ENCODE results near the gene HACD1. TPM values are rescaled to one million over a fixed set of nuclear protein-coding genes. Genes with fewer than 3 reads are reported as not detected.

HACD1 gene
- total and polyA plus RNA-seq, 10 of the 15 experiments (the other 5 are each of a cell fraction or from before 2014, with no cell fraction given) = 0.22 to 1.5 (median 0.78) TPM; not detected in 1

GRCh38 chr10:17609523-17610079, 7.6 kb downstream of the HACD1 start:
- SMC1A ChIA-PET (ENCODE audit: uncharacterized antibody, unreplicated experiment) = interaction anchor here (0.8 to 1.5 kb wide), 5 partner anchors 18 to 134 kb away, joined by 3 to 4 read pairs (median 3); no protein-coding TSS in a partner anchor
- in situ Hi-C loops (cut with MboI) = loop anchor here (5.0 to 10.0 kb wide), 3 partner anchors 133 to 615 kb away; no protein-coding TSS in a partner anchor
- no peak for FAIRE-seq
- H3K4me3 ChIP-seq = no peak overlapping the region
- no peak for ATAC-seq
- intact Hi-C loops (cut with micrococcal nuclease; ENCODE audit: unreplicated experiment) = loop anchor here (5.0 kb wide), 1 partner anchor 628 kb away; no protein-coding TSS in a partner anchor
- H3K27me3 ChIP-seq (replicated peaks in 1 of 2; ENCODE audit: control insufficient read depth in 2 of 2, insufficient read depth in 2 of 2, low read length in 1 of 2) = no peaks in the 10 kb centered on the region
- RAD21 ChIA-PET (ENCODE audit: unreplicated experiment) = no interaction called here
- no peak overlapping the region for H3K9ac ChIP-seq (ENCODE audit: control insufficient read depth, insufficient read depth, low read length)
- WGBS (ENCODE audit: insufficient coverage, insufficient replicate concordance, low lambda C conversion rate, missing lambda C conversion rate) = 53% methylated on average over 13 of the region's 13 CpGs
- no peaks in the 10 kb centered on the region for H3K4me1 ChIP-seq (ENCODE audit: control insufficient read depth, insufficient read depth, low read length)
- H3K79me2 ChIP-seq (ENCODE audit: control insufficient read depth, insufficient read depth, low read length) = no peaks in the 10 kb centered on the region
- no peaks in the 10 kb centered on the region for H3K9me3 ChIP-seq (replicated peaks; ENCODE audit: control insufficient read depth, insufficient read depth, low read length)
- BruUV-seq (replicated peaks) = no TSS peak
- H2AFZ ChIP-seq (ENCODE audit: control insufficient read depth, low read depth, low read length) = no peak overlapping the region
- no peak overlapping the region for H3K4me2 ChIP-seq (ENCODE audit: control insufficient read depth, insufficient read depth)
- TF ChIP-seq TAF1 (IDR thresholded peaks at IDR 0.05; ENCODE audit: borderline replicate concordance, low read depth, low read length) (no peak), SMAD5 (IDR thresholded peaks at IDR 0.05; ENCODE audit: low read depth) (no peak), TARDBP (IDR thresholded peaks at IDR 0.05; ENCODE audit: borderline replicate concordance) (no peak), SREBF1 (IDR thresholded peaks at IDR 0.05; ENCODE audit: low read length) (no peak), HDGF (IDR thresholded peaks at IDR 0.05) (no peak), FOXM1 (IDR thresholded peaks at IDR 0.05; ENCODE audit: low read depth, low read length) (no peak), SIX5 (IDR thresholded peaks at IDR 0.05; ENCODE audit: low read depth, low read length, severe bottlenecking) (no peak), BACH1 (IDR thresholded peaks at IDR 0.05; ENCODE audit: borderline replicate concordance) (no peak), RUNX3 (IDR thresholded peaks at IDR 0.05; ENCODE audit: low read length) (no peak)
- POLR2A ChIA-PET = no interaction called here
- no peaks in the 10 kb centered on the region for H3K36me3 ChIP-seq (ENCODE audit: control insufficient read depth in 2 of 2, insufficient read depth in 2 of 2, low read length in 1 of 2)
- no peak overlapping the region for H3K27ac ChIP-seq (ENCODE audit: control insufficient read depth, insufficient read depth)
- CTCF ChIA-PET = interaction anchor here (1.0 to 5.9 kb wide), 4 partner anchors 15 to 133 kb away, joined by 3 to 61 read pairs (median 6); no protein-coding TSS in a partner anchor
- DNase-seq (ENCODE audit: low read depth, low spot score) = no peak
- H4K20me1 ChIP-seq (ENCODE audit: control insufficient read depth, insufficient read depth) = no peaks in the 10 kb centered on the region

All from GM12878 (cell line).